ENCODE results near the gene ECE2.
"Not testable (repeated sequence)": the region's sequence is repeated elsewhere in the genome, so short reads cannot be mapped to it uniquely, and the experiment has no call there.

The ECE2 gene

GRCh38 chr3:184337399-184337714 lies 61.5 kb downstream of the ECE2 start, which contains the start of gene FAM131A:
FAM131A (plus strand) TSS chr3:184337600; CDS start chr3:184337631, 31 bp downstream.
- no peak for DNase-seq

DNA sequence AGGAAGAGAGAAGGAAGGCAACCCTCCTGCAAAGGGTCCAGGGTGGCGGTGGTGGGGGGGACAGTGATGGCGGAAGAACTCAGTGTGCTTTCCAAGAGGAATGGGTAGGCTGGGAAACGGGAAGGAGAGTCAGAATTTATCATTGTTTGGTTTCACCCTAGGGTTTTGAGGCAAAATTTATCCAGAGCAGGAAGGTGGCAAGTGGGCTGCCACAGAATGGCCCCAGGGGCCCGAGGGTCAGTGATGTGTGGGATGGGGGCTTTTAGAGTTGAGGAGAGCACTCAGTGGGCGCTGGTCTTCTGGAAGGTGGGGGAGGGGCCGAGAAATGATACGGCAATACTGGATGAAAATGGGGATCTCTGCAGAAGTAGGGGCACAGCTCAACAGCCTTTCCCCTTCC lies 62.2 kb downstream of the ECE2 start:
- no peak for DNase-seq

- no peak for DNase-seq
Observed at GRCh38 chr3:184338511-184338945, 62.7 kb downstream of the ECE2 start.

GRCh38 chr3:184339001-184339400 lies 63.2 kb downstream of the ECE2 start:
- DNase-seq: no peak

GRCh38 chr3:184339451-184340135 lies 63.8 kb downstream of the ECE2 start:
- not testable (repeated sequence) for DNase-seq

GRCh38 chr3:184341925-184342324 lies 66.1 kb downstream of the ECE2 start:
- no peak for DNase-seq
